GM12891 (cell line): ENCODE results near the gene RBM4B.
A peak's percentile ranks its signal among the peaks of the same experiment; 100 is the strongest.

ENCODE experiments used
- DNase-seq: peaks from one replicate; pipeline ENCODE4 v3.0.0; 2011; ENCODE audit warnings: low spot score; ENCODE audit not compliant: insufficient read length
- FAIRE-seq: peaks from 2 replicates; lab custom pipeline; 2011; peaks lifted over from hg19 to GRCh38; lab: Jason Lieb, UNC
- PAX5 ChIP-seq: IDR thresholded peaks from 2 replicates; pipeline ENCODE4 v1.6.1; 2011; ENCODE audit warnings: low read length, moderate library complexity, mild to moderate bottlenecking; ENCODE audit not compliant: insufficient read depth, severe bottlenecking
- POLR2A ChIP-seq: IDR thresholded peaks from 2 replicates; pipeline ENCODE4 v1.6.1; 2011; ENCODE audit warnings: low read depth, low read length, control low read depth
- POLR2AphosphoS5 ChIP-seq: IDR thresholded peaks from 2 replicates; pipeline ENCODE4 v1.6.1; 2011; ENCODE audit warnings: low read depth, low read length, control low read depth
- POU2F2 ChIP-seq: IDR thresholded peaks from 2 replicates; pipeline ENCODE4 v1.6.1; 2011; ENCODE audit warnings: low read depth, mild to moderate bottlenecking, control low read depth, low read length, moderate library complexity
- SPI1 ChIP-seq: IDR thresholded peaks from 2 replicates; pipeline ENCODE4 v1.6.1; 2011; ENCODE audit warnings: low read depth, low read length, control low read depth
- TAF1 ChIP-seq: IDR thresholded peaks from 2 replicates; pipeline ENCODE4 v1.6.1; 2011; ENCODE audit warnings: low read depth, low read length, control low read depth

The RBM4B gene

DNA sequence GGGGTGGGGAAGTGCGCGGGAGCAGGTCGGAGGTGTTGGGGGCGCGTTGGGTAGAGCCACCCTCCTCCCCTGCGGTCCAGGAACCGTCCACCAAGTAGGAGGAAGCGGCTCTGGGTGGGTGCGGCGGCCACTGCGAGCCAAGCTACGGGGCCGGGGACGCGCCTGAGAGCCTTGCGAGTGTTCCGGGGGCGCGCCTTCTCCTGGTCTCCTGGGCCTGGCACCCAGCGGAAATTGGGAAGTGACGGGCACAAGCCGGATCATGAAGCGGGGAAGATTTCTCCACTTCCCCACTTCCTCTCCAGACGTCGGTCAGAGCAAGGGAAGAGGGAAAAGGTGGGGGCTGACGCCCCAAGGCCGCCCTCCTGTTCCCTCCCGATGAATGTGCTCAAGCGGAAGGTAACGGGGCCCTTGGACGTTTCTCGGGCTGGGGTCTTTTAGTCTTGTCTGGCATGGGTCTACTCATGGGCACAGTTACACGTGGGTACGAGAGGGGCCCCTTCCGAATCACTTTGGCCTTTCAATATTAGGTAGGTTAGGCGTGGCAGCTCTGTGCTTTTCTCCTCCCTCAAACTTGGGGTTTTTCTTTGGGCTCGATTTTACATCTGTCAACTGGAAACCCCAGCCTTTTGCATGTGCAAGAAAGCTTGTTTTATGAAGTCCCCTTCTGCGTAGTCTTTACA is 60.4 kb downstream of the RBM4B start:
- TF ChIP-seq SPI1 (peak; percentile 31; the same call in 1 of the 2 replicates), PAX5 (no peak), TAF1 (no peak), POLR2AphosphoS5 (no peak), POU2F2 (0 out of 2 replicates have a peak, but pooled peaks have one; percentile 12), POLR2A (no peak)

GRCh38 chr11:66616379-66617154 is 61.1 kb downstream of the RBM4B start, which contains the start of gene RBM14:
RBM14 (plus strand) TSS chr11:66616630; CDS start chr11:66616721, 91 bp downstream.
- DNase-seq (peak; percentile 99), FAIRE-seq (peak; percentile 93)
- TF ChIP-seq POLR2A (peak; percentile 98), TAF1 (peak; percentile 98), POLR2AphosphoS5 (peak; percentile 99), POU2F2 (peak; percentile 16; the same call in 1 of the 2 replicates), SPI1 (no peak)

More for the DNA sequence above, 60.4 kb downstream of the RBM4B start:
- FAIRE-seq (no peak), DNase-seq (no peak)
